Gastrocnemius medialis (tissue), 4 donors: ENCODE results near the gene CYP39A1.

Experiments used
- CTCF ChIP-seq, 5 experiments: fragments of 450-650 bp in 3 of 5; fragments of 200-600 bp in 2 of 5; sonication (generic) in 2 of 5; IDR thresholded peaks in 4 of 5; conservative IDR thresholded peaks in 1 of 5; 1 replicate in 4 of 5; 2 replicates in 1 of 5; pipeline ENCODE4 v1.5.1; 2016 to 2019; ENCODE audit warnings: antibody characterized with exemption in 5 of 5, mild to moderate bottlenecking in 3 of 5, moderate library complexity in 3 of 5
- POLR2A ChIP-seq, 2 donors: fragments of 450-650 bp; IDR thresholded peaks; one replicate each; pipeline ENCODE4 v1.6.1; 2017; ENCODE audit warnings: antibody characterized with exemption in 2 of 2, mild to moderate bottlenecking in 2 of 2, moderate library complexity in 2 of 2

GRCh38 chr6:46645265-46645664, 7.4 kb downstream of the CYP39A1 start:
- no peak for TF ChIP-seq POLR2A (IDR thresholded peaks at IDR 0.05)
- no peak for TF ChIP-seq CTCF (IDR thresholded peaks at IDR 0.05 in 4 of 5, conservative IDR thresholded peaks at IDR 0.05 in 1 of 5)
